GM19035 (cell line): ENCODE results near the gene SLC12A7.
"Not testable (repeated sequence)": the region's sequence is repeated elsewhere in the genome, so short reads cannot be mapped to it uniquely, and the experiment has no call there.

Experiments used
- ATAC-seq: cut with Tn5 transposase; IDR thresholded peaks from one replicate; pipeline ENCODE4 v1.9.1; 2021; ENCODE audit not compliant: unreplicated experiment

Gene SLC12A7

GRCh38 chr5:1111727-1112289, at the start of gene SLC12A7:
TSS of gene SLC12A7 (minus strand) at chr5:1112063. CDS start at chr5:1111991, 72 bp downstream.
- no peak for ATAC-seq

GRCh38 chr5:1161108-1161832, 49.4 kb upstream of the SLC12A7 start:
- ATAC-seq: no peak

- ATAC-seq: no peak
These were observed 48.0 kb upstream of the SLC12A7 start for GRCh38 chr5:1159774-1160406.

DNA sequence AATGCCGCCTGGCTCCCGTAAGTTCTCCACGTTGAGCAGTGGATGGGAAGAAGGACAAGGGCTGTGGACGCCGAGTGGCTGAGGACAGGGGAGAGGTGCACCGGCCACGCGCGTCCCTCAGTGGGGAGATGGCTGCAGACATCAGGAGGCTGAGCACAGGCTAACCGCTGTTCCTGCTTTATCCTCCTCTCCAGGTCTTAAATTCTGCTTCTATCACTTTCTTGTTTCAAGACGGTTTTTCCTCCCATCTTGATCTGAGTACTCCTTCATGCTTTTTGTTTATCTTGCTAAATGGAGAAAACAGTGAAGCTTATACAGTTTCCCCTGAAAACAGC, 47.4 kb upstream of the SLC12A7 start:
- no peak for ATAC-seq

DNA sequence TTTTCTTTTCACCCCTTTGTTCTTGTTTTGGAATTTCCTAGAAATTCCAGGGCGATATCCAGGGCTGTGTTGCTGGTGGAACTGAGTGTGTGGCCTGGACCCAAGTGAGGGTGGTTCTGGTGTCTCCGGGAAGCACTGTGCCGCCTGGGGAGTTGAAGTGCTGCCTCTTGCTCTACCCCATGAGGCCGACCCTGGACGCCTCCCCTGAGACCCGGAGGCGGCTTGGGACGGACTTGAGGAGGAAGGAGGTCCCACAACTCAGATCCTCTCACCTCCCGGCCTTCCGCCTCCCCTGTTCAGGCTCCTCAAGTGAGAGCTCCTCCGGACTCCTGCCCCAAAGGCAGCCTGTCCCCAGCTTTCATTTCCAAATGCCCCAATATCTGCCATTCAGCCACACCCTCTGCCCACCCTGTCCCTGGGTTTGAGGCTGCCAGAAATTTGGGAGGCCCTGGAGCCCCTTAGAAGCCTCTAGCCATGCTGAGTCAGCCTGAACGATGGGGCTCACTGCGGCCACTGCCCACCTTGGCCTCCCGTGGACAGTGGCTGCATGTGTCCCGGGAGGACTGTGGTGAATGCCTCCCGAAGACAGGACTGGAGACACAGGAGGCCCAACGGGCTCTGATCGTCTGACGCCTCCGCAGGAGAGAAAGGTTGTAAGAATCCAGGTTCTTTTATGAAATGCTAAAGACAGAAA, 46.9 kb upstream of the SLC12A7 start:
- no peak for ATAC-seq

GRCh38 chr5:1157461-1157986, 45.7 kb upstream of the SLC12A7 start:
- not testable (repeated sequence) for ATAC-seq

DNA sequence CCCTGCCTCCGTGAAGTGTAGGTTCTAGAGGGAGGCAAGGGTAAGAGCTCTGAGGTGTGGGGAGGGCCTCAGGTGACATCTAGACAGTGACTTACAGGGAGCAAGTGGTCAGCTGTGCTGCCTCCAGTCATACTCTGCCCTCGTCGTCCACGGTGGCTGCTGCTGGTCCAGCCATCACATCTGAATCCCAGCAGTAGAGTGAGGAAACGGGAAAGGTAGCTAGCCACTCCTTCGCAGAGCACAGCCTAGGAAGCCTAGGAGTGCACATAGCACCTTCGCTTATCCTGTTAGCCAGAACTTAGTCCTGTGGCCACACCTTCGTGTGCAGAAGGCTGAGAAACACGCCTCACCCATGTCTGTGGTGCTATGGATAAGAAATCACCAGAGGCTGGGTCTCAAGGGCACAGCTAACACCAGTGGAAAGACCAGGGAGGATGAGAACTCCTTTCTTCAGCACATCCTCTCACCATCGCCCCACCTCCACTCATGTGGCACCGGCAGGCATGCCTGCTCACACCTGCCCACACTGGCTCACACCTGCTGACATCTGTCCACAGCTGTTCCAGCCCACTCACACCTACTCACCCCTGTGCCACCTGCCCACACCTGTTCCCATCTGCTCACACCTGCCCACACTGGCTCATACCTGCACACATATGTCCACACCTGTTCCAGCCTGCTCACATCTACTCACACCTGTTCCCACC, 45.0 kb upstream of the SLC12A7 start:
- no peak for ATAC-seq

- ATAC-seq: no peak
These were observed 44.3 kb upstream of the SLC12A7 start for GRCh38 chr5:1156033-1156753.

DNA sequence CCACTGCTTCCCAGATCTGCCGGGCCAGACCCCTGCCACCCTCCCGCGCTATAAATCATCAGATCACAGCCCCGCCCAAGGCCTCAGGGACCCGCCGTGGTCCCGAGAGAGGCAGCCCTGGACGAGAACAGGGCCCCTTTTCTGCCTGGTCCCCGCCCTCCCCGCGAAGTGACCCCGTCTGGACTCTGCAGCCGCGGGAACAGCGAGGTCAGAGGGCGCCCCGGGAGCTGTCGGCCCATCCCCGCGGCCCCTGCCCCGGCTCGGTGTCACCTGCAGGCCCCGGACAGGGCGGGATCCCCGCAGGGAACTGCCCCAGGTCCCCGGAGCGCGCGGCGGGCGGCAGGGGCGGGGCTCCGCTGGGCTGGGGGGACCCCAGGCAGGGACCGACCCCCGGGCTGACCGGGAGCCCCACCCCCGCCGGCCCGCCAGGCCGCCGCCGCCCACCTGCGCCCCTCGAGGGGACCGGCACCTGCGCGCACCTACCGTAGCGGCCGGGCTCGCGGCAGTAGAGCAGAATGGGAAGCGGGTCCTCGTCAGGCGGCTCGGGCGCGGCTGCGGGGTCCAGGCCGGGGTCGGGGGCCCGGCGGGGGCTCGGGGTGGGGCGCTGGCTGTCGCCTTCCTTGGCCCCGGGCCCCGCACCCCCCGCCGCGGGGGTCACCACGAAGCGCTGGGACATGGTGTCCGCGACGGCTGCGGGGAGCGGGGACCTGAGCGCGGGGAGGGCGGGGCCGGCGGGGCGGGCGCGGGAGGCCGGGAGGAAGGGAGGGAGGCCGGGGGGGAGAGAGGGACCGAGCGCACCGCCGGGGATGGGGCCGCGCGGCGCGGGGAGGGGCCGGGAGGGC, 43.5 kb upstream of the SLC12A7 start:
- no peak for ATAC-seq

- ATAC-seq: no peak
These were observed 41.6 kb upstream of the SLC12A7 start for GRCh38 chr5:1153428-1153827.

GRCh38 chr5:1152771-1153282, 41.0 kb upstream of the SLC12A7 start:
- no peak for ATAC-seq

DNA sequence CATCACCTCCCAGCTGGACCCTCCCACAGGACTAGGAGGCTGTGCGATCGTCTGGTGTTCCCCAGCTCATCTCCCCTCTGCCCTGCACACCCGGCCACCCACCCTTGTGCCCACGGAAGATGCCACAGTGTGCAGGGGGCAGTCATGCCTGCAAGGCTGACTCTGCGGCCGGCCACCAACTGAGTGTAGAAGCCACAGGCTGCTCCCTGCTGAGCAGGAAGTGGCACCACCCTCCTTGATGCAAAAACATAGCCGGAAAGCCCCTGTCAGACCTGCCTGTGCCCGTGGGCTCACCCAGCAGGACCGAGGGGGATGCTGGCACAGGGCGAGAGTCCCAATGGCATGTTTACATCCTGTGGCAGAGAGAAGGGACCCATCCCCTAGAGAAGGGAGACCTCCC, 40.3 kb upstream of the SLC12A7 start:
- ATAC-seq: no peak

DNA sequence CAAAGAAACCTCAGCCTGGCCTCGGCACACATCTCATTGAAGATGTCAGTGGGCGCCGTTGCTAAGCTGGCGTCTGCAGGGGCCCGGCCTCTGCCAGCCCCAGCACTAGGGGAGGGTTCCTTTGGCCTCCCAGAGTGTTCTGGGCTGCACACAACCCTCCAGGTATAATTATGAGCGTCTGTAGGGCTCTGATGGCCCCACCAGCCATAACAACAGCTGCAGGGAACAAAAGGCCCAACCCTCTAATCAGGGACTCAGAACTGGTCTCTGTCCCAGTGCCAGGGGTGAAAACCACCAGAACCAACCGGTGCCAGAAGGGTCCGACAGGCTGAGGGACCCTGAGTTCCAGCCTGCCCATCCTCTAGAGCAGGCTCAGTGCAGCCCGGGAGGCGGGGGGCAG, 39.5 kb upstream of the SLC12A7 start:
- no peak for ATAC-seq

GRCh38 chr5:1150866-1151265, 39.0 kb upstream of the SLC12A7 start:
- no peak for ATAC-seq

DNA sequence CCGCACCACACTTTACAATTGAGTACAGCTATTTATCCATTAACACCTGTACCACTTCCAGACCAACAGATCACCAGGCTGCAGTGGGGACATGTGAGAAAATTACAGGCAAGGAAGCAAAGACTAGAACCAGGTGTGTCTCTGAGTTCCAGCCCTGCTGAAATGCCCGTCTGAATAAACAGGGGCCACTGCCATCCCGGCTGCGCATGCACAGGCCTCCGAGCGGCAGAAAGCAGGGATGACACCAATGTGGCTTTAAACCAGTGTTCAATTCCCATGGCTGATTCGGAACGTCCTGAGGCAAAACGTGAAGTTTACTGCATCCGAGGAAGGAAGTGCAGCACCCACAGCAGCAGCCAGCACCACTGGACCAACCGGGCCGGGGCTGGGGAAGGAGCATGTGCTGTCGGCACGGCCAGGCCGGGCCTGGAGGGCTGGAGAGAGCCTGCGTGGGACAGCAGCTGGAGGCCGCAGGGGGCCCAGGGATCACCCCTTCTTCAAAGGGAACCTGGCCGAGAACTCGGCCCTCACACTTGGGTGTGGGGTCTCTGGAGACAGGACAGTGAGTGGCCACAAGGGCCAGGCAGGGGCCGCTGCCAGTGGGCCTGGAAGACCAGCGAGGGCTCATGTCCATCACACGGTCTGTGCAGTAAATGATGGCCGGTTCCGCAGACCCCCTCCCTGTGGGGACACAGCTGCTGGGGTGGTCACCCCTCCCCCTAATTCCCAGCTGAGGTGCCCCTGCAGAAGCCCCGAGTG, 33.0 kb upstream of the SLC12A7 start:
- ATAC-seq: no peak

GRCh38 chr5:1144089-1144488, 32.2 kb upstream of the SLC12A7 start:
- no peak for ATAC-seq

DNA sequence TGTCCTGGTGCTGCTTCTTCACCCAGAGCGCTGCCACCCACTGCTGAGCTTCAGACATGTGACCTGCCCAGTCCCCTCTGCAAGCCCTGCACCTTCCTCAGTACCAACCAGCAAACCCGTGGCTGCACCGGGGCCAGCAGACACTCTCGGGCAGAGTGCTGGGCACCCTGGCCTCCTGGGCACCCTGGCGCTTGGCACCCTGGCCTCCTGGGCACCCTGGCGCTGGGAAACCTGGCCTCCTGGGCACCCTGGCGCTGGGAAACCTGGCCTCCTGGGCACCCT, 31.7 kb upstream of the SLC12A7 start:
- ATAC-seq: no peak

GRCh38 chr5:1142886-1143669, 31.2 kb upstream of the SLC12A7 start:
- ATAC-seq: no peak
